Stimulated activated CD4-positive, alpha-beta T cell treated with anti-CD3 and anti-CD28 coated beads, Interleukin-4, amount 100 ng/mL, for 24 hours (primary cell): ENCODE data around the gene NCAM1.
"Not testable (repeated sequence)": the region's sequence is repeated elsewhere in the genome, so short reads cannot be mapped to it uniquely, and the experiment has no call there.

ENCODE experiments used
- DNase-seq: peaks from one replicate; pipeline ENCODE4 v3.0.0-alpha.2; 2020

The NCAM1 gene

DNA sequence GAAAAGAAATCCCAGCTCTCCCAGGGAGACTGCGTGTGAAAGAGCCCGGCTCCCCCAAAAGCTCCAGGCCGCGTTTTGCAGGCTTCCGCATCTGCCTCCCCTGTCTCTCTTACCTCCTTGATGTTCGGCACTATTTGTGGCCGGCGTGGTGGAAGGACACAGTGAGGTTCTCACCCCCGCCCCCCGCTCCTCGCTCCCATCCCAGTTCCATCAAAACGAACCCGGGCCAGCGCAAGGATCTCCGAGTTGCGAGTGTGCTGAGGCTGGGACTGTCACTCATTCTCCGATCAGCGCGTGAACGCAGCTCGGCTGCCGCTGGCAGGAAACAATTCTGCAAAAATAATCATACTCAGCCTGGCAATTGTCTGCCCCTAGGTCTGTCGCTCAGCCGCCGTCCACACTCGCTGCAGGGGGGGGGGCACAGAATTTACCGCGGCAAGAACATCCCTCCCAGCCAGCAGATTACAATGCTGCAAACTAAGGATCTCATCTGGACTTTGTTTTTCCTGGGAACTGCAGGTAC, at the start of gene NCAM1:
TSS of gene NCAM1 (plus strand) at position 275 of the 523 bp plus-strand sequence.
- peak; percentile 7 for DNase-seq

DNA sequence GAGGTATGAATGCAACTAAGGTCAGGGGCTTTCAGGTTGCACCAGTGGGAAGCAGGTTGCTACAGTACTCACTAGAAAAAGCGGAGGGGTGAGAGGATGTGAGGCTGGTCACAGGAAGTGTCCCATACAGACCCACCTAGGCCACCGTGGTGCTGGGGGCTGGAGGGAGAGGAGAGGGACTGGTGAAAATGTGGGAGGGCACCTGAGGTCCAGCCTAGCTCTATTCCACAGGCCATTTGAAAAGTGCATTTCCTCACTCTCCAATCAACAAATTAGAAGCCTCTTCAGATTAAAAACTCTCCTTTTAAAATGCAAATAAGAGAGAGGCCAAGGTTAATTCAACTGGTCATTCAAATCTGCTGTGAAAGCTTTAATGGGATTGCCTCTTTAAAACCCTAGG, 38.6 kb upstream of the NCAM1 start:
- DNase-seq = no peak

DNA sequence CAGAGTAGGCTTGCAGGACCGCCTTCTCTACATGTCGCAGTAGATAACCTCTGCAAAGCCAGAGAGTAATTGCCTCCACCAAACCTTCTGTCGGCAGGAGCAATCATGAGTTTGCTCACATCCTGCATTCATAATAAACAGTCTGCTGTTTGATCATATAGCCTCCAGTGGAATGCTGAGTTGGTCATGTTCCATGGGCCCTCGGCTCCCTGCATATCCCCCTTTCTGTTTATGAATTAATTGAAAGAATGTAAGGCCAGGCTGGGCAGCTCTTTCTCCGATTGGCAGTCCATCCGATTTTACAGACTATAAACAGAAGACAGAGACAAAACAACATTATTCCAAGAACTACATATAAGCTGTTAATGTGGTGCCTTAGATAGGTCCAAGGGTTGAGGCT, 36.4 kb upstream of the NCAM1 start:
- not testable (repeated sequence) for DNase-seq

DNA sequence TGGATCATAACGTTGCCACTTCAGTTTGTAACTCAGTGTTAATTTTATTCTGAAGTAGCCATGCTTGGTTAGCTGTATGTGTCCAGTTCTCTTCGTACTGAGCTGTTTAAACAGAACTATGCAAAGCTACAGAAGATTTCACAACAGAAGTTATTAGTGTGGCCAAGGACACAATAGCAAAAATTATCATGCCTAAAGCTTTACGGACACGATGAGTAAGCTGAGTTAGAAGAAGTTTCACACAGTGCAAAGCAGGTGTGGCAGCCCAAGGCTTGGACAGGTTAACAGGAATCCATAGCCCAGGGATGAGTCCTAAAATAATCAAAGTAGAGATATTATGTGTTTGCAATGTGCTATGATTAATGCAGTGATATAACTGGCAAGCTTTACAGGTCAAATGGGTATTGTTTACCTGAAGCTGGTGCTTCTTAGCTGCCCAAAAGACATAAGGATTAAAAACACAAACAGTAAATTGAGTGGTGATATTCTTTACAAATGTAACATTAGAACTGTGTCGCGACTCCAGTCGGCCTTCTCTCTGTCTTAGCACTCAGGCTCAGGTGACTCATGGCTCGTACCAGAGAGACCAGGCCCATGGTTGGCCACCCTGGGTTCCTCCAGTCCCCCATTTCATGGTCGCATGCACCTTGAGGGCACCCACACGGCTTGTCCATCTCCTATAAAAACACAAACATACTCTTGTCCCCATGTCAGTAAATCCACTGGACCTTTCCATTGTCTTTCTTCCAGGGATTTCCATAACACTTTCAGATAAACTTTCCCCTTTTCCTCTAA, 35.5 kb upstream of the NCAM1 start:
- DNase-seq = no peak

DNA sequence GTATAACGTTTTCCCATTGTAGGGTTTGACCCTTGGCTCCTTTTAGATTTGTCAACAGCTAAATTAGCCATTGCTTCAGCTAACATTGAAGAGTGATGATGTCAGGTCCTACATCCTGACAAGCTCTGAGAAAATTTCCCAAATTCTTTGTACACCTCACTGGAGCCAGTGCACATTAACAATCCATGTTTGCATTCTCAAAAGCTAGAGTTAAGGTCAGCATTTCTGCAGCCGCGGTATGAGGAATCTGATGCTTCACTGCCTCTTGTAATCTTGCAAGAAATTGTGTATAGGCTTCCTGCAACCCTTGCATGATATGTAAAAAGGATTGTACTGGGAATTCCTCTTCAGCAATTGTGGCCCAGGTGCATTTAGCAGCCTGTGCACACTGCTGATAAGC, 33.1 kb upstream of the NCAM1 start:
- DNase-seq = no peak

DNA sequence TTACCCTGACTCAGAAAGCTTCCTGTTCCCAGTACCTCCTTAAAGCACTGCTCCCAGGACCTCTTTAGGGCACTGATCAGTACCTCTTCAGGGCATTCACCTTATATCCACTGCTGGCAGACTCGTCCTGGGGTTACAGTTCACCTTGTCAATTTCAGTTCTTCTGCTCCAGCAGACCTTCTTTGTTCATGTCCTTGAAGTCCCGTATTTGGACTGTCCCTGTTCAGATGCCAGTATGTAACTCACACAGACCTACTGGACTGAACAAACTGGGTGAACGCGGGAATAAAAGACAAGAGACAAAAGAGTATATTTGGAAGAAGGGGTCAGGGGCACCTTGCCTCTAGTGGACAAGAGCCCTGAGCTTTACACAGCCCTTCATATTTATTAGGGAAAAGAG, 31.8 kb upstream of the NCAM1 start:
- no peak for DNase-seq

DNA sequence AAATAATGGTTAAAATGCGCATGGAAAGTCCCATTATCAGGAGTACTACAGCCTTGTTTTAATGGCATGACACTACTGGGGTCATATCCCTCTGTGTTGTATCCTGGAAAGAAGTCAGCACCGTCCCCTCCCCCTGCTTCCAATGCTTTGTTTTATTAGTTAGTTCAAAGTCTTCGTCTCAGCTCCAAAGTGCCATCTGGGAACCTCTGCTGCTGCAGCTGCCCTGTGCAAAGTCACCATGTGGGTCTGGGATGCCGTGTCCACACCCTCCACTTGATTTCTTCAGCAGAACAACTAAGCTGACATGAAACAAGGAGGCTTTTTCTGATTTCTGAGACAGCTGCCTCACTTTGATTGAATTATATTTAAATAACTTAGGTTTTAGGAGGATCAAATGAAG, 29.5 kb upstream of the NCAM1 start:
- no peak for DNase-seq

DNA sequence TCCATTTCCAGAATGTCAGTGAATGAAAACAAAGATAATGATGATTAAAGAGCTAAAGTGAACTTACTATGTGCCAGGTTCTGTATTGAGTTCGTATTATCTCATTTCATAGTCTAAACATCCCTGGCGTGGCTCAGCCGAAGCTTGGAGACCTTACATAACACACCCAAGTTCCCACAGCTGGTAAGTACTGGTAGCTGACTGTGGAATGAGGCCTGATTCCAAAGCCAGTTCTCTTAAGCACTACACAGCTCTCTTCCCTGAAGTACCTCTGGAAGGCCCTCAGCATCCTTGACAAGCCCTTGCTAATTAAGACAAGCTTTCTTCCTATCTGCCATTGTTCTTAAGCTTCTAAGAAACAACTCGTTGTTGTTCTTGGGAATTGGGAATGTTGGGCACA, 28.6 kb upstream of the NCAM1 start:
- DNase-seq = no peak

DNA sequence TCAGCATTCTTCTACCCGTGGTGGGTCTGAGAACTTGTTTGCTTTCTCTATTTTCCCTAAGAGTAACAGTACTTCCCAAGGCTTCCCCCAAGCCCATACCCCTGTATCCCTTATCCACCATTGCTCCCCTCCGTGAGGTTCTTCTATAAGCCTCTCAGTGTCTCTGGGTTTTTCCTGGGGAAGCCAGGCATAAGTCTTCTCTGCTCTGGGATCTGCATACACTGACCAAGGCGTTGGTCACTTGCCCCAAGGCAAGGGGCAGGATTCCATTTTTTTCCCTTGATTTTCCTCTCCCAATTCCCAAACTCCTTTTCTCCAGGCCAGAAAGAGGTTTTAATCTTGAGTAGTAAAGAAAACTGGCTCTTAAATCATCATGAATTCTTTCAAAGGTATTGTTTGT, 27.2 kb upstream of the NCAM1 start:
- DNase-seq = no peak

DNA sequence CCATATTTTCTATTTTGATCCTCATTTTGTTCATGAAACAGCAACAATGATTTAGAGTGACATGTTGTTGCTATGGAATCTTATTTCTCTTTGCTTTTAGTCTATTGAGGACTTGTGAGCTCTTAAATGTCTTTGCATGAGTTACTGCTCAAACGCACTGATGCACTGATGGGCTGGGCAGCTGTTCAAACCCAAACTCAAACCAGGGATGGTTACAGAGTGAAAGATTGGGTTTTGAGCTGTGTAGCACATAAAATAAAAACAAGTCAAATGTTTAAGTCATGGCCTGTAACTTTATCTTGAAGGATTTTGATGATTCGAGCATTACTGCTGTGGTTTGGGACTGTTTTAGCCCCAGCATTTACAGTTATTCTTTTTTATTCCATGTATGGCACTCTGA, 20.1 kb upstream of the NCAM1 start:
- no peak for DNase-seq

DNA sequence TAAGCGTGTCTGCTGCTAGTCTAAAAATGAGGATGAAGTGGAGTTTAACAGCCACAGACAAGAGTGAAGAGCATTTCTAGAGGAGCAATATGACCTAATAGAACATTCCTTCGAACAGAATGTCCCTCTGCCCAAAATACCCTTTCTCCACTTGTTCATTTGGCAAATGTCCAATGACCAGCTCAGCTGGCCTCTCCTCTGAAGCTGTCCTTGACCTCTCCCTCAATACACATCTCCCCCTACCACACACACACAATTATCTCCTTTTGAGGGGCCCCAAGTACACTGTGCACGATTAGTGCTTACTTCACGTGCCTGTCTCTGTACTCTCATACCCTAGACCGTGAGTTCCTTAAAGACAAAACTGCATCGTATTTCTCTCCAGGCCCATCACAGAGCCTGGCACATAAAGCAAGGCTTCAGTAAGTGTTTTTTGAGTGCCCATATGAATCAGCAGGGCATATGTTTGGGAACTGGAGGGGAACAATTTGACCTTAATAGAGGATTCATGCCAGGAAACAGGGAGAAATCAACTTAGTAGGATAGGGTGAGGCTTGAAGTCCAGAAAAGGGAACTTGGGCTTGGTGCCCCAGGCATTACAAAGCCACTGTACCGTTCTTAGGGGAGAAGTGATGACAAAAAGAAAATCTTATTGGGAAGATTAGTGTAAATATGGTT, 18.1 kb upstream of the NCAM1 start:
- no peak for DNase-seq

DNA sequence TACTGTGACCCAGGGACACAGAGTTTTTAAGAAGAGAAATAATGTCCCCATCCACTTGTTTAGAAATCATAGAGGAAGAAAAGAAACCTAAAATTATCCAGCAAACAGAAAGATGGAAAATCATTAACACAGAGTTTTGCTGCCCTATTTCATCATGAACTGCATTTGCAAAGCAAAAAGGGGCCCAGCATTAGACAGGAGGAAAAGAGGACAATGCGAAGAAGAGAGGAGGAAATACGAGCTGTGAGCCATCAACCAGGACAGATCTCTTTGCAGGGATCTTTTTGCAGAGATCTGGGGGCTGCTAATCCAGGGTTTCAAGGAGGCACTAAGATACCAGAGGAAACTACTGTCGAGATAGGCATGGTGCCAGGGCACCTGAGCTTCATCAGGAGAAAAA, 14.4 kb upstream of the NCAM1 start:
- DNase-seq = no peak

DNA sequence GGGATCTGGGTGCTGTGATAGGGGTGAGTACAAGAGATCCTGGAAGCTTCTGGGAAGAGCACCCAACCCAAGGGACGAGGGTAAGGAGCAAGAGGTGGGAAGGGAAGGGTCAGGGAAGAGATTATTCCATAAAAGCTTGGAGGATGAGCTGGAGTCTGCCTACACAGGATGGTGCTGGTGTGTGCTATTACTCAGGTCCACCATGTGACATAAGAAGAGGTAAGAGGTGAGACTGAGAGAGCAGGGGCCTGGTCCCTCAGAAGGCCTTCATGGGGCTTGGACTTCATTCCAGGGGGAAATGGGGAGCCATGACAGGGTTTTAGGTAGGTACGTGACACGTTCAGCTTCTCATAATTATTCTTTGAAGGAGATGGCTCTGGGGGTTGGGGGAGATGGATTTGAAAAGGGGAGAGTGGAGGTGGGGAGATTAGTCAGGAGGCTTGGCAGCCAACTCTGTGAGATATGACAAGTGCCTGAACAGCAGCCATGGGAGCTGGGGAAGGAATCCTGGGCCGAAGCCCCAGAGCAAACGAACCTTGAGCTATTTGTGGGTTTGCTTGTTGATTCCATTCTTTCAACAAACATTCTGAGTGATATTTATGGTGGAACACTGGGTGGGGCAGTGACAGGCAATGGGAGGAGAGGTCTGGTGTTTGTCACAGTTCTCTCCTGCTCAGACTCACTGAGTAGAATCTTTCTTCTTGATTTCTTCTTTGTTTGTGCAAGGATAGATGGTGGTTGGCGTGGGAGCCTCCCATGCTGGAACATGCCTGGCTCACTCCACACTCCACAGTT, 11.2 kb upstream of the NCAM1 start:
- no peak for DNase-seq

DNA sequence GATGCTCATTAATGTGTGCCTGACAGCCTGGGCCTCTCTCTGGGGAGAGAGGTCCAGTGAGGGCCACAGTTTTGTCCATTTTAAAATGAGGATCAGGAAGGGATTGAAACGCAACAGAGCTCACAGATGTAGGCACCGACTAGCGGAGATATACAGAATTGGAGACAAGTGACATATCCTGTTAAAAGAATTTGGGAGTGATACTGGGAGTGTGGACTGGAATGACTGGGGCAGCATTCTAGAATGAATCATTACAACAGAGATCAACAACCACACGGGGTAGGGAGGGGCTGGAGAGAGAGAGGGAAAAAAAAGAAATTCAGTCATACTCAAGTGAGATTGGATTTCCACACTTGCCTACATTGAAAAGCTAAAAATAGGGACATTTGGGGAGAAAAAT, 2.5 kb upstream of the NCAM1 start:
- no peak for DNase-seq

DNA sequence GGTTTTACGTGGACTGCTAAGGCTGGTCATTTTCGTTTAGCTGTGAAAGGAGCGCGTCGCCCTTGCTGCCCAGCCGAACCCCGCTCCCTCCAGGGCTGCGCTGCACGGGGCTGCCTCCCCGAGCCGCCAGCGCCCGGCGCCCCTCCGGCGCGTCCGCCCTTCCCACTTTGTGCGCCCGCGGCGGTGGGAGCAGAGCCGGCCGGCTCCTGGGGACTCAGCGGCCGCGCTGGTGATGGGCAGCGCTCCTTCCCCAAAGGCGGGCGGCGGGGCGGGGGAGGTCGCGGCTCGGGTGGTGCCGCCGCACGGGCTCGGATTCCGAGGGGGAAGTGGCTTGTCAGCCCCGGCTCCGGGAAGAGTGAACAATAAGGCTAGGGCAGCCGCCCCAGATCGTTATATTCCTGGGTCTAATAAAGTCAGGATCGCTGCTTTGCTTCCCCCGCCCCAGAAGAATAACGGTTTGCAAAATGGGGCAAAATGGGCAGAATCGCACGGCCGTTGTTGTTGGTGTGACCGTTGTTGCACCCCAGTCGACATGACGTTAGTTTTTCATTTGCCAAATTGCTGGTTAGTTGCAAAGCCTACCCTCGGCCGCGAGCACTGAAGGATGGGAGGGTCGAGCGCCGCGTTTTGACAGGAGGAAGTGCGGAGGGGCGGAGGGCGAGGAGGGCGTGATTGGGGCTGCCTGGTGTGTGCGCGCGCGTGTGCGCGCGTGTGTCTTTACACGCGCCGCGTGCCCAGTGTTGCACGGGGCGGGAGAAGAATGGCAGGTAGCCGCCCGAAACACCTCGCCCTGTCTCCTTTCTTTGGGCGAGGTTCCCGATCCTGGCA, 745 bp downstream of the NCAM1 start:
- no peak for DNase-seq

DNA sequence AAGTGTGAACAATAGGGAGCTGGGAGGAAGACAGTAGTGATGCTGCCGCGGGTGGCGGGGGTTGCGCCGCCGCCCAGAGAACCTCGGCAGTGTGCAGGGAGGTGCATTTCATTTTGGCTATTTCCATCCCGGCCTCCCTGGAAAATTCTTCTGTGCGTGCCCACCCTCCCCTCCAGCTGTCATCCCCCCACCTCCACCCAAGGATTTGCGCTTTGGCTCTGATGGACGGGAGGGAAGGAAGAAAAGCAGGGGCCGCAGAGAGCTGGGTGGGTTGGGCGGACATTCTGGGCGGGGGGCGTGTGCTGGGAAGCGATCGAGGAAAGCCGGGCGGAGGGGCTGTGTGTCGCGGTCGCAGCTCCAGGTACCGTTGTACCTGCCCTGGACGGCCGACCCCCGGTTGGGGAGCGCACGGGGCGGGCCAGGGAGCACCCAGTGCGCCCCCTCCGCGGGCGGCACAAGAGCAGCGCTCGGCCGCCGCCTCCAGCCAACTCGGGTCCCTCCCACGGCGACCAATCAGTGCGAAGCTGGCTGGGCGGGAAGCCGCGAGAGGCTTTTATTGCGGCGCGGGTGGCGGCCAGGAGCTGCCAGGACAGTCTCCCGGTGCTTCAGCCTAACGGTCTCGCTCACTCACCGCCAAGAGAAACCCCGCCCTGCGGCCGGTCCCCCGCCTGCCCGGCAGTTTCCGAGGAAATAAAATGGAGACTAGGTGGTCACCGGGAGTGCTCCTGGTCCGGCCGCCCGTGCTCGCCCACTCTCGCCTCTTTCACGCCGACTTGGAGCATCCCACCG, 1.6 kb downstream of the NCAM1 start:
- no peak for DNase-seq

DNA sequence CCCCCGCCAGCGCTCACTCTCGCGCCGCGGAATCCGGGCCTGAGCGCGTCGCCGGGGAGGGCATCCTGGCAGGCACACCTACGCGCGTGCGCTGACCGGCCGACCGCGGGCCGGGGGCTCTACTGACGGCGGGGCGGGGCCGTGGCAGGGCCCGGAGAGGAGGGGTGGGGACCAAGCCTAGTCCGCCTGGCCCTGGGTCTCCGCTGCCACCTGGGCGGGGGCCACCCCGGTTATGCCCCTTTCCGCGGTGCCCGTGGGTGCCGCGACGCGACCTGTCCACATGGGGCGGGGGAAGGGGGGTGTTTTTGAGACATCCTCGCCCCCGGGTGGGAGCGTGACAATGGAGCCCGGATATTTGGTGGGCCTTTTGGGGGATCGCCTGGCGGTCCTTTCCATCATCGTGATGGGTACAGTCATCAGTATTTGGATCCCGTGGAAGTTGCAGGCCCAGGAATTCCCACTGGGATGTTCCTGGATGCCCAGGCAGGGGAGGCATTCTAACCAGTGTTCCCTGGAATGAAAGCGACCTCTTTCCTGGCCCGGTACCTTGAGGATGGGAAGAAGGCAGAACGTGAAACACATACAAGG, 2.2 kb downstream of the NCAM1 start:
- no peak for DNase-seq

DNA sequence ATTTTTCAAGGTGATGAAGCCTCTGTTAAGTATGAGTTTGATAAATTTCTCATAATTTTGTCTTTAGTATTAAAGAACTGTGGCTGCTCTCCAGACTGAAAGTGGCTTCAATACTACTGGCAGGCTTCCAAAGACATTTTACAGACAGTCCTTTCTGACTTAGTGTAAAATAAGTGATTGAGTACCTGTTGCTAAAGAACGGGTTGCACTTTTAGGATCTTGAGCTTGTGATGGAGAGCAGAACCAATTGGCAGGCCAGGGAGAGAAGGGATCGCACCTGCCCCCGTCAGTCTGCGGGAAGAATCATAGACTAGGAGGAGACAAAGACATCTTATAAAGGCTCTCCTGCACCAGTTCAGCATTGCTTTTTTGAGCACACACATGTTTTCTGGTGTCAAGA, 4.4 kb downstream of the NCAM1 start:
- no peak for DNase-seq

DNA sequence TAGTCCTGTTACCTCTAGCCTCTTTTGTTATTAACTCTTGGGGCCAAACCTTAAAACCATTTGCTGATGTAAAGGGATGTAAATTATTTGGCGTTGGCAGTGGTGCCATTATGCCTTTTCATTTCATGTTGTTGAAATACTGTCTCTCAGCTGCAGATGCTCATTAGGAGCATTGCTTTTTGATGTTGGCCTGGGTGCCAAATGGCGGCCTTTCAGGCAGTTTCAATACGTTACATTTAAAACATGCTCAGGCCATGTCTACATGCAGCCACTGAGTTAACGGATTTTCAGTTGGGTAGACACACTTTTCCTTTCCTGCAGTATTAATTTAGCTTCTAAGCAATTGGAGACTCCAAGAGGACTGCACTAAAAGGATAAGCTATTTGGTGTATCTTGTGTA, 5.3 kb downstream of the NCAM1 start:
- no peak for DNase-seq

DNA sequence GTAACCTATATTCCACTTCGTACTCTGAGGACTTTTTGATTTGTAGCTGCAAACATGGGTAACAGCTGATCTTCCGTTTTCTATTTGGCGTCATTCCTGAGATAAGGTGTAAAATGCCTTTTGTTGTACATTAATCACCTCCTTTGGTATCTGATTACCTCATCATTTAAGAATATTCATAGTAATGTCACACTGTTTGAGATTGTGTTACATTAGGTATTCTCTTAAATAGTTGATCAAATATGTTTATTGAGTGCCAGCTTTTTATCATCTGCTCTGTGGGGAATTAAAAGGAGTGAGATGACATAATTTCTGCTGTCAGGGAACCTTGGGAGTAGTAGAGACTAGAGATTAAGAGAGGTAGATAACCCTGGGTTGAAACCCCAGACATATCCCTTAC, 5.9 kb downstream of the NCAM1 start:
- DNase-seq = no peak

DNA sequence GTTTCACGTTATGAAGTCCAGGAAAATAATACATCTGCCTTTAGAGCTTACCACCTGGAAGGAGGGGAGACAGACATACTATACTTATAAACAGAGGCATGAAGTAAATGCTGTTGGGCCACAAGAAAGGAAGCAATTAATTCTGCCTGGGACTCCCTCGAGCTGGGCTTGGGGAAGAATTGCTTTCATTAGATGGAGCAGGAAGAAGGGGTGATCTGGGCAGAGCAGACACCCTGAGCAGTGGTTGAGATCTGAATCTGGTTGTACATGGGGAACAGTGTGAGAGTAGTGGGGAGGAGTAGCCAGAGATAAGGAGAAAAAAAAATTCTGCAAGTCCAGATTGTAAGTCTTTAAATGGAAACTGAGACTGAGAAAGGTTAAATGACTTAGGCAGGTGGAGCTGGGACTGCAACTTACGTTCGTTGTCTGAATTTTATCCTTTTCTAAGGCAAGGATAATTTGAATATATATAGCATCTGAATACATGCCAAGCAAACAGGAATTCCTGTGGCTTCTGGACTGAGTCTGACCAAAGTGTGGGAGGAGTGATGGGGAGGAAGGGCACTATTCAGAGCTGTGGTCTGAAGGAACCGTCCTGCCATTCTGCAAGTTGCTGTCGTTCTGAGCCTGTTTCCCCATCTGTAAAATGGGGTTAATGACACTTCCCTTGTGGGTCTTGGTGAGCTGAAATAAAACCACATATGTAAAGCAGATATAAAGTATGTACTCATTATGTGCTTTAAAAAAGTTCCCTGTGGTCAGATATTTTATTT, 7.9 kb downstream of the NCAM1 start:
- no peak for DNase-seq
